AG04450 (cell line): ENCODE measurements around the gene HOXA3. TPM values are rescaled to one million over a fixed set of nuclear protein-coding genes. Genes with fewer than 3 reads are reported as not detected.

Experiments used
- CTCF ChIA-PET: fragments of 300-600, 350-600 bp; formaldehyde crosslinking; extraction: SDS; loops from one replicate; lab custom pipeline; 2022; ENCODE audit warnings: antibody characterized with exemption, inconsistent platforms; lab: Charles Lee
- POLR2A ChIA-PET: fragments of 350-600 bp; formaldehyde crosslinking; extraction: SDS; loops from one replicate; lab custom pipeline; 2021; ENCODE audit warnings: antibody characterized with exemption, inconsistent platforms; lab: Yijun Ruan, JAX
- DNase-seq: peaks from one replicate; pipeline ENCODE4 v3.0.0-alpha.2; 2011; ENCODE audit warnings: low read depth, low spot score
- H3K27ac ChIP-seq: one replicate; pipeline ENCODE4 v1.5.1; 2012; ENCODE audit warnings: low read depth, low read length, control low read depth
- H3K27me3 ChIP-seq: one replicate; pipeline ENCODE4 v1.6.0; 2012; ENCODE audit warnings: low read length; ENCODE audit not compliant: control insufficient read depth, insufficient read depth
- H3K4me3 ChIP-seq: 2 replicates; pipeline ENCODE4 v1.5.1; 2011; ENCODE audit warnings: mild to moderate bottlenecking, low read depth, low read length, control low read depth
- H3K9me3 ChIP-seq: 2 replicates; pipeline ENCODE4 v1.5.1; 2012; ENCODE audit warnings: low read length; ENCODE audit not compliant: control insufficient read depth, insufficient read depth
- CTCF ChIP-seq: IDR thresholded peaks from 2 replicates; pipeline ENCODE4 v1.5.1; 2011; ENCODE audit warnings: low read depth, low read length, control low read depth, inconsistent platforms
- polyA plus RNA-seq: library from polyadenylated mRNA; depleted of rRNA; stranded (reverse); fragments of >200 nt; gene quantifications from 2 replicates; pipeline ENCODE4 v1.2.3, GENCODE V29; 2011

HOXA3 gene
- polyA plus RNA-seq, 1 experiment: 1.6 TPM

- ChIA-PET POLR2A (no interaction called here), CTCF (interaction anchor here (0.6 to 1.4 kb wide), 5 partner anchors 575 to 885 kb away, joined by 3 to 5 read pairs (median 3); no protein-coding TSS in a partner anchor)
- DNase-seq: no peak
- H3K27ac ChIP-seq: no peak overlapping the region
- peaks cover 9% of the 10 kb centered on the region; the same call in 1 of the 2 replicates for H3K9me3 ChIP-seq
- no peak overlapping the region for H3K4me3 ChIP-seq
- H3K27me3 ChIP-seq: peaks cover 83% of the 10 kb centered on the region
- no peak for TF ChIP-seq CTCF
Observed at GRCh38 chr7:27198871-27199801, 46.8 kb upstream of the HOXA3 start.

DNA sequence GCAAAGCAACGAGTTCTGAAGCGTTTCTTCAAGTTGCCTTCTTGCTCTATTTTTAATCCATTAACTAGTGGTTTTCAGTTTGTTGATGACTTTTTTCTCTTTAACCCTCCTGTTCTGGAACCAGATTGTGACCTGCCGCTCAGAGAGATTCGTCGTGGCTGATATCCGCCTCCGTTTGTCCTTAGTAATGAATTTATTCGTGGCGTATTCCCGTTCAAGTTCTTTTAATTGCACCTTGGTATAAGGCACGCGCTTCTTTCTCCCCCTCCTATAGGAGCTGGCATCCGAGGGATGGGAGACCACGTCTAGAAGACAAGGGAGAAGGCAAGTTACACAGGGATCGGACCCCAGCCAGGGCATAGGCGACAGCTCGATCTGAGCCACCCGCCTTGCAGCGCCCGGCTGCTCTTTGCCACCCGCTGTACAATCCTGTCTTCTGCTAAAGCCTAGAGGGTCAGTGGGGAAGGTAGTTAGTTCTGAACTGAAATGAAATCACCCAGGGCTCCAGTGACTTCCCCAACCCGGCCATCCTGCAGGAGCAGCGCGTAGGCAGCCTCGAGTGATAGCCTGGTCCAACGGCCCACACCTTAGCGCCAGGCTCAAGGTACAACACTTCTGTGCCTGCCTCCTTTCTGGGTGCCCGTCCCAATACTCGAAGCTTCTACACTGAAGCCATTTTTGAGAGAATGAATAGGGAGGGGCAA, 45.9 kb upstream of the HOXA3 start:
- DNase-seq: no peak
- H3K27ac ChIP-seq: no peak overlapping the region
- CTCF ChIA-PET: interaction anchor here (0.6 to 1.2 kb wide), 3 partner anchors 576 to 886 kb away, joined by 3 read pairs; no protein-coding TSS in a partner anchor
- no peak for TF ChIP-seq CTCF
- H3K27me3 ChIP-seq: peaks cover 83% of the 10 kb centered on the region
- H3K9me3 ChIP-seq: peaks cover 9% of the 10 kb centered on the region; the same call in 1 of the 2 replicates
- POLR2A ChIA-PET: no interaction called here
- H3K4me3 ChIP-seq: no peak overlapping the region

- CTCF ChIA-PET: no interaction called here
- H3K4me3 ChIP-seq: no peak overlapping the region
Observed at GRCh38 chr7:27197137-27198042, 45.0 kb upstream of the HOXA3 start.

GRCh38 chr7:27196287-27196767, 43.9 kb upstream of the HOXA3 start:
- peaks cover 11% of the 10 kb centered on the region; the same call in 1 of the 2 replicates for H3K9me3 ChIP-seq
- ChIA-PET CTCF (interaction anchor here (0.5 to 3.2 kb wide), 73 partner anchors 9 to 1725 kb away, joined by 3 to 68 read pairs (median 5); no protein-coding TSS in a partner anchor), POLR2A (interaction anchor here (0.6 to 0.7 kb wide), 2 partner anchors 12 to 368 kb away, joined by 4 to 12 read pairs; no protein-coding TSS in a partner anchor)
- no peak overlapping the region for H3K4me3 ChIP-seq
- DNase-seq: peak; percentile 37
- H3K27me3 ChIP-seq: peaks cover 83% of the 10 kb centered on the region
- TF ChIP-seq CTCF: peak; percentile 80
- H3K27ac ChIP-seq: no peak overlapping the region

More at GRCh38 chr7:27197137-27198042, 45.0 kb upstream of the HOXA3 start:
- POLR2A ChIA-PET: no interaction called here
- H3K27ac ChIP-seq: no peak overlapping the region
- H3K27me3 ChIP-seq: peaks cover 83% of the 10 kb centered on the region
- TF ChIP-seq CTCF: no peak
- DNase-seq: no peak
- peaks cover 8% of the 10 kb centered on the region; the same call in 1 of the 2 replicates for H3K9me3 ChIP-seq
